Esophagus muscularis mucosa (tissue), 4 donors: ENCODE measurements around the gene ARID4B. TPM values are rescaled to one million over a fixed set of nuclear protein-coding genes. Genes with fewer than 3 reads are reported as not detected.
"Not testable (repeated sequence)": the region's sequence is repeated elsewhere in the genome, so short reads cannot be mapped to it uniquely, and the experiment has no call there.

Experiments
- DNase-seq: peaks from one replicate; pipeline ENCODE4 v3.0.0-alpha.2; 2017; ENCODE audit errors: extremely low spot score
- H3K27ac ChIP-seq, 4 donors: fragments of 200-600 bp; sonication (generic); replicated peaks in 1 of 4; 1 replicate in 3 of 4; 2 replicates in 1 of 4; pipeline ENCODE4 v1.5.1; 2016 to 2019; ENCODE audit warnings: mild to moderate bottlenecking in 1 of 4
- H3K27me3 ChIP-seq, 4 donors: fragments of 200-600 bp; sonication (generic); one replicate each; pipeline versions ENCODE4 v1.5.1 to v1.6.0; 2016 to 2019
- H3K36me3 ChIP-seq, 4 donors: fragments of 200-600 bp; sonication (generic); one replicate each; pipeline ENCODE4 v1.5.1; 2016 to 2019
- H3K4me1 ChIP-seq, 4 donors: fragments of 200-600 bp; sonication (generic); one replicate each; pipeline ENCODE4 v1.5.1; 2016 to 2019
- H3K4me3 ChIP-seq, 4 donors: fragments of 200-600 bp; sonication (generic); 1 replicate in 2 of 4; 2 replicates in 2 of 4; pipeline ENCODE4 v1.5.1; 2016 to 2019; ENCODE audit warnings: mild to moderate bottlenecking in 4 of 4, moderate library complexity in 1 of 4
- H3K9me3 ChIP-seq, 4 donors: fragments of 200-600 bp; sonication (generic); 1 replicate in 3 of 4; 2 replicates in 1 of 4; pipeline ENCODE4 v1.5.1; 2016 to 2019
- CTCF ChIP-seq, 3 experiments: fragments of 200-600 bp in 2 of 3; fragments of 450-650 bp in 1 of 3; sonication (generic) in 2 of 3; IDR thresholded peaks; one replicate each; pipeline ENCODE4 v1.5.1; 2017 to 2019; ENCODE audit warnings: antibody characterized with exemption in 3 of 3, mild to moderate bottlenecking in 2 of 3, moderate library complexity in 1 of 3
- EP300 ChIP-seq: sonication (generic); formaldehyde crosslinking; IDR thresholded peaks from one replicate; pipeline ENCODE4 v1.6.1; 2017; ENCODE audit warnings: antibody characterized with exemption
- POLR2A ChIP-seq: fragments of 450-650 bp; IDR thresholded peaks from one replicate; pipeline ENCODE4 v1.6.1; 2017; ENCODE audit warnings: antibody characterized with exemption, moderate library complexity, mild to moderate bottlenecking, low read depth
- POLR2AphosphoS5 ChIP-seq, 2 donors: sonication (generic); formaldehyde crosslinking; IDR thresholded peaks; one replicate each; pipeline ENCODE4 v1.6.1; 2017; ENCODE audit warnings: antibody characterized with exemption in 2 of 2
- WGBS: methylation state at CpG from one replicate; pipeline ENCODE4 v1.1.5; 2018; 5-methylcytosine and 5-hydroxymethylcytosine counted together
- intact Hi-C: fragments of 100-400 bp; cut with DNase I; formaldehyde crosslinking; loops from one replicate; pipeline ENCODE4 v1.15.1; 2023
- total RNA-seq, 4 donors: library from RNA; depleted of rRNA; stranded (reverse); fragments of >200 nt; gene quantifications; one replicate each; pipeline versions ENCODE4 v1.1.0 to v1.2.1, GENCODE V29; 2016

The ARID4B gene
- total RNA-seq, 4 donors from 2014 or later: 23.0 to 38.2 (median 29.2) TPM

- H3K9me3 ChIP-seq: no peaks in the 10 kb centered on the region
- peaks cover 0 to 54% (median 41%) of the 10 kb centered on the region in 4 donors for H3K4me1 ChIP-seq
- 100% methylated on average over 1 of the region's 1 CpG for WGBS
- H3K4me3 ChIP-seq: no peak overlapping the region
- H3K27ac ChIP-seq: no peak overlapping the region
- H3K27me3 ChIP-seq: no peaks in the 10 kb centered on the region
- no peak for DNase-seq
- intact Hi-C loops: no loop called here
- TF ChIP-seq POLR2AphosphoS5 (IDR thresholded peaks at IDR 0.05): no peak
- no peak for TF ChIP-seq EP300
- no peak for TF ChIP-seq POLR2A
- no peak for TF ChIP-seq CTCF (IDR thresholded peaks at IDR 0.05)
- no peaks in the 10 kb centered on the region for H3K36me3 ChIP-seq
Measured at GRCh38 chr1:235286667-235287066, 41.3 kb downstream of the ARID4B start.

- 81% methylated on average over 6 of the region's 6 CpGs for WGBS
- TF ChIP-seq CTCF (IDR thresholded peaks at IDR 0.05): no peak
- no peaks in the 10 kb centered on the region for H3K27me3 ChIP-seq
- no peaks in the 10 kb centered on the region for H3K36me3 ChIP-seq
- no peaks in the 10 kb centered on the region for H3K9me3 ChIP-seq
- no peak overlapping the region for H3K27ac ChIP-seq
- intact Hi-C loops: no loop called here
- peaks cover 5 to 52% (median 45%) of the 10 kb centered on the region in 4 donors for H3K4me1 ChIP-seq
- no peak overlapping the region for H3K4me3 ChIP-seq
- no peak for DNase-seq
Measured at GRCh38 chr1:235284231-235284769, 43.7 kb downstream of the ARID4B start.

- H3K36me3 ChIP-seq, H3K27me3 ChIP-seq, intact Hi-C loops, DNase-seq, H3K9me3 ChIP-seq, H3K27ac ChIP-seq, H3K4me3 ChIP-seq: not testable (repeated sequence)
- peaks cover 5 to 59% (median 45%) of the 10 kb centered on the region in 4 donors for H3K4me1 ChIP-seq
- WGBS: 97% methylated on average over 13 of the region's 13 CpGs
Measured at GRCh38 chr1:235283636-235284035, 44.3 kb downstream of the ARID4B start.

- Histone ChIP-seq H3K4me3 (no peak overlapping the region), H3K27me3 (no peaks in the 10 kb centered on the region), H3K4me1 (peaks cover 5 to 48% (median 39%) of the 10 kb centered on the region in 4 donors), H3K36me3 (no peaks in the 10 kb centered on the region), H3K27ac (no peak overlapping the region), H3K9me3 (no peaks in the 10 kb centered on the region)
- intact Hi-C loops: no loop called here
- TF ChIP-seq POLR2AphosphoS5 (IDR thresholded peaks at IDR 0.05): no peak
- TF ChIP-seq EP300: no peak
- TF ChIP-seq POLR2A: no peak
- no peak for TF ChIP-seq CTCF (IDR thresholded peaks at IDR 0.05)
- DNase-seq: no peak
- 96% methylated on average over 15 of the region's 15 CpGs for WGBS
Measured at GRCh38 chr1:235280467-235280866, 47.5 kb downstream of the ARID4B start.

GRCh38 chr1:235279694-235280093 lies 48.3 kb downstream of the ARID4B start:
- Histone ChIP-seq H3K27me3 (no peaks in the 10 kb centered on the region), H3K27ac (no peak overlapping the region), H3K36me3 (no peaks in the 10 kb centered on the region), H3K9me3 (no peaks in the 10 kb centered on the region), H3K4me1 (peaks cover 5 to 51% (median 39%) of the 10 kb centered on the region in 4 donors), H3K4me3 (no peak overlapping the region)
- intact Hi-C loops: no loop called here
- WGBS: 91% methylated on average over 5 of the region's 5 CpGs
- TF ChIP-seq CTCF (IDR thresholded peaks at IDR 0.05): no peak
- no peak for TF ChIP-seq POLR2AphosphoS5 (IDR thresholded peaks at IDR 0.05)
- no peak for TF ChIP-seq POLR2A
- TF ChIP-seq EP300: no peak
- no peak for DNase-seq
